ENCODE results near the gene MMAA. TPM values are rescaled to one million over a fixed set of nuclear protein-coding genes. Genes with fewer than 3 reads are reported as not detected.

Gene MMAA
- polyA plus RNA-seq, 3 donors, result 2.1 to 4.0 (median 2.5) TPM

DNA sequence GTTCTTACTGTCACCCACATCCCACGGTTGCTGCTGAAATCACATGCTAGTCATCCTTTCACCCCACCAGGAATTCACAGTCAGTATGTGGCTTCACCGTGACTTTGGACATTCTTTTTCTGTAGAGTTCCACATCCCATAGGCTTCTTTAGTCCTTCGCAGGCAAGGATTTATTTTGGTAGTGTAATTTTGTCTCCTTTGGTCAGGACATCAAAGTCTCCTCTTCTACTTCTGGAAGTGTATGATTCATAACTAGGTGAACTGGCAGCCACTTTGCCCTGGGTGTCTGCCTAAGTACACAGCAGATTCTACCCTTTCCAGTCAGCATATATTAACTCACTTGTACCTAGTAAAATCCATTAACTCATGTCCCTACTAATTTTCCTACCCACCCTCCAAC is 38.3 kb upstream of the MMAA start:
- DNase-seq, result no peak
- Histone ChIP-seq H3K27ac (ENCODE audit: low read depth in 1 of 2, low read length in 2 of 2) (no peak overlapping the region), H3K36me3 (replicated peaks in 1 of 2; ENCODE audit: control insufficient read depth in 1 of 2, insufficient read depth in 2 of 2, low read length in 2 of 2) (no peaks in the 10 kb centered on the region), H3K27me3 (ENCODE audit: control insufficient read depth in 2 of 2, insufficient read depth in 2 of 2, low read length in 2 of 2) (no peaks in the 10 kb centered on the region), H3K4me2 (replicated peaks; ENCODE audit: extremely low read depth, low read length, poor library complexity, severe bottlenecking) (no peak overlapping the region), H4K20me1 (ENCODE audit: insufficient read depth, low read length) (no peaks in the 10 kb centered on the region), H3K9me3 (replicated peaks in 1 of 2; ENCODE audit: control insufficient read depth in 1 of 2, insufficient read depth in 1 of 2, low read length in 2 of 2) (no peaks in the 10 kb centered on the region), H3K79me2 (ENCODE audit: insufficient read depth, low read length) (no peaks in the 10 kb centered on the region), H3K9ac (ENCODE audit: insufficient read depth, low read length, poor library complexity, severe bottlenecking) (no peak overlapping the region), H3K4me1 (ENCODE audit: control insufficient read depth in 1 of 2, insufficient read depth in 2 of 2, low read length in 2 of 2) (no peaks in the 10 kb centered on the region), H2AFZ (ENCODE audit: insufficient read depth, low read depth, low read length, poor library complexity, severe bottlenecking) (no peak overlapping the region), H3K4me3 (replicated peaks in 1 of 3; ENCODE audit: low read depth in 2 of 3, low read length in 3 of 3) (no peak overlapping the region)
- H3K4me3 Mint-ChIP-seq, result no peak overlapping the region
- WGBS (ENCODE audit: insufficient coverage), result 86% methylated on average over 1 of the region's 3 CpGs
- H3K27ac Mint-ChIP-seq, result no peak overlapping the region
- peaks cover 2 to 6% (median 3%) of the 10 kb centered on the region in 3 donors for H3K27me3 Mint-ChIP-seq (ENCODE audit: low read depth in 3 of 3)
- no peak for TF ChIP-seq CTCF (IDR thresholded peaks at IDR 0.05)
- intact Hi-C loops (cut with micrococcal nuclease), result no loop called here
- H3K4me1 Mint-ChIP-seq, result no peaks in the 10 kb centered on the region
- H3K9me3 Mint-ChIP-seq, result peaks cover 0 to 12% (median 5%) of the 10 kb centered on the region in 7 donors
- no peaks in the 10 kb centered on the region for H3K36me3 Mint-ChIP-seq

GRCh38 chr4:145583191-145584055 is 35.8 kb upstream of the MMAA start:
- Mint-ChIP-seq H3K27ac (no peak overlapping the region), H3K9me3 (peaks cover 0 to 6% (median 4%) of the 10 kb centered on the region in 7 donors), H3K4me1 (peaks cover 3% of the 10 kb centered on the region), H3K36me3 (no peaks in the 10 kb centered on the region), H3K27me3 (ENCODE audit: low read depth in 3 of 3) (peaks cover 2 to 8% (median 2%) of the 10 kb centered on the region in 3 donors), H3K4me3 (no peak overlapping the region)
- DNase-seq, result no peak
- intact Hi-C loops (cut with micrococcal nuclease), result no loop called here
- H3K4me1 ChIP-seq (ENCODE audit: control insufficient read depth in 1 of 2, insufficient read depth in 2 of 2, low read length in 2 of 2), result no peaks in the 10 kb centered on the region
- H3K4me2 ChIP-seq (replicated peaks; ENCODE audit: extremely low read depth, low read length, poor library complexity, severe bottlenecking), result no peak overlapping the region
- no peaks in the 10 kb centered on the region for H3K27me3 ChIP-seq (ENCODE audit: control insufficient read depth in 2 of 2, insufficient read depth in 2 of 2, low read length in 2 of 2)
- no peaks in the 10 kb centered on the region for H3K79me2 ChIP-seq (ENCODE audit: insufficient read depth, low read length)
- no peaks in the 10 kb centered on the region for H4K20me1 ChIP-seq (ENCODE audit: insufficient read depth, low read length)
- no peak overlapping the region for H3K27ac ChIP-seq (ENCODE audit: low read depth in 1 of 2, low read length in 2 of 2)
- H2AFZ ChIP-seq (ENCODE audit: insufficient read depth, low read depth, low read length, poor library complexity, severe bottlenecking), result no peak overlapping the region
- H3K36me3 ChIP-seq (replicated peaks in 1 of 2; ENCODE audit: control insufficient read depth in 1 of 2, insufficient read depth in 2 of 2, low read length in 2 of 2), result no peaks in the 10 kb centered on the region
- H3K9ac ChIP-seq (ENCODE audit: insufficient read depth, low read length, poor library complexity, severe bottlenecking), result no peak overlapping the region
- H3K4me3 ChIP-seq (replicated peaks in 1 of 3; ENCODE audit: low read depth in 2 of 3, low read length in 3 of 3), result no peak overlapping the region
- H3K9me3 ChIP-seq (replicated peaks in 1 of 2; ENCODE audit: control insufficient read depth in 1 of 2, insufficient read depth in 1 of 2, low read length in 2 of 2), result no peaks in the 10 kb centered on the region
- TF ChIP-seq CTCF (IDR thresholded peaks at IDR 0.05), result no peak
- 90% methylated on average over 4 of the region's 6 CpGs for WGBS (ENCODE audit: insufficient coverage)
